A673 (cell line): ENCODE data around the gene ADAMTS10. TPM values are rescaled to one million over a fixed set of nuclear protein-coding genes. Genes with fewer than 3 reads are reported as not detected.
A peak's percentile ranks its signal among the peaks of the same experiment; 100 is the strongest.

Experiments
- BruUV-seq: library from RNA; stranded (reverse); fragments of 400-500 nt; replicated peaks from 2 replicates; lab custom pipeline; 2021; lab: Mats Ljungman, UMichigan
- CTCF ChIA-PET: fragments of 300-600 bp; sonication (Branson Sonifier 250); formaldehyde crosslinking; loops from one replicate; lab custom pipeline; 2022; ENCODE audit warnings: antibody characterized with exemption; lab: Charles Lee
- POLR2A ChIA-PET: fragments of 300-600 bp; sonication (Branson Sonifier 250); formaldehyde crosslinking; loops from one replicate; lab custom pipeline; 2022; ENCODE audit warnings: antibody characterized with exemption; ENCODE audit not compliant: low non-redundant PET; lab: Charles Lee
- DNase-seq: peaks from one replicate; pipeline ENCODE4 v3.0.0-alpha.2; 2015; ENCODE audit warnings: low spot score
- H3K27ac ChIP-seq: fragments of 200-600 bp; sonication (generic); 2 replicates; pipeline ENCODE4 v1.5.1; 2016; ENCODE audit warnings: mixed run types, low read depth, mild to moderate bottlenecking, mixed read lengths, antibody characterized with exemption, low read length; ENCODE audit not compliant: poor library complexity, severe bottlenecking
- H3K27me3 ChIP-seq: fragments of 200-600 bp; sonication (generic); replicated peaks from 2 replicates; pipeline ENCODE4 v1.6.1; 2017; ENCODE audit warnings: mixed run types, low read depth, mild to moderate bottlenecking, mixed read lengths, antibody characterized with exemption, low read length; ENCODE audit not compliant: insufficient read depth, poor library complexity
- H3K36me3 ChIP-seq: fragments of 200-600 bp; sonication (generic); 2 replicates; pipeline ENCODE4 v1.6.1; 2016; ENCODE audit warnings: mixed run types, mild to moderate bottlenecking, mixed read lengths, antibody characterized with exemption, low read length; ENCODE audit not compliant: insufficient read depth, poor library complexity, severe bottlenecking
- H3K4me1 ChIP-seq: fragments of 200-600 bp; sonication (generic); 2 replicates; pipeline ENCODE4 v1.6.1; 2017; ENCODE audit warnings: mixed run types, mild to moderate bottlenecking, mixed read lengths, antibody characterized with exemption, low read length; ENCODE audit not compliant: insufficient read depth, poor library complexity, severe bottlenecking
- H3K4me3 ChIP-seq: fragments of 200-600 bp; sonication (generic); 2 replicates; pipeline ENCODE4 v1.5.1; 2016; ENCODE audit warnings: low read depth, mixed run types, mild to moderate bottlenecking, mixed read lengths, low read length; ENCODE audit not compliant: poor library complexity, severe bottlenecking
- H3K9me3 ChIP-seq: fragments of 200-600 bp; sonication (generic); 2 replicates; pipeline ENCODE4 v1.6.1; 2016; ENCODE audit warnings: mixed run types, low read depth, mild to moderate bottlenecking, mixed read lengths, antibody characterized with exemption, low read length; ENCODE audit not compliant: poor library complexity, severe bottlenecking
- CTCF ChIP-seq: fragments of 300-800, 200-600 bp; sonication (generic); conservative IDR thresholded peaks from 2 replicates; pipeline ENCODE4 v1.5.1; 2017; ENCODE audit warnings: low read depth, mild to moderate bottlenecking, antibody characterized with exemption, low read length, moderate library complexity, mixed read lengths
- EZH2 ChIP-seq: fragments of 200-600 bp; sonication (generic); IDR thresholded peaks from 2 replicates; pipeline ENCODE4 v1.6.1; 2017; ENCODE audit warnings: borderline replicate concordance, low read depth, mild to moderate bottlenecking, mixed read lengths, antibody characterized with exemption, low read length; ENCODE audit not compliant: poor library complexity, severe bottlenecking
- intact Hi-C: fragments of 100-400 bp; cut with micrococcal nuclease; formaldehyde crosslinking; loops from one replicate; pipeline ENCODE4 v1.10.0; 2022; ENCODE audit not compliant: unreplicated experiment
- total RNA-seq: library from RNA; stranded (reverse); gene quantifications from 2 replicates; pipeline ENCODE4 v1.2.3, GENCODE V29; 2021

Gene ADAMTS10
- total RNA-seq, 1 experiment from 2014 or later, result 29.5 TPM

GRCh38 chr19:8615813-8616596, 5.5 kb upstream of the ADAMTS10 start:
- Histone ChIP-seq H3K27me3 (no peaks in the 10 kb centered on the region), H3K4me3 (no peak overlapping the region), H3K36me3 (no peaks in the 10 kb centered on the region), H3K4me1 (peaks cover 10% of the 10 kb centered on the region), H3K9me3 (no peaks in the 10 kb centered on the region), H3K27ac (no peak overlapping the region)
- ChIA-PET CTCF (interaction anchor here (0.5 to 1.1 kb wide), 7 partner anchors 26 to 885 kb away, joined by 3 to 12 read pairs (median 9); no protein-coding TSS in a partner anchor), POLR2A (no interaction called here)
- TF ChIP-seq CTCF (peak; percentile 97), EZH2 (no peak)
- no TSS peak for BruUV-seq
- DNase-seq, result peak; percentile 81
- intact Hi-C loops, result no loop called here

DNA sequence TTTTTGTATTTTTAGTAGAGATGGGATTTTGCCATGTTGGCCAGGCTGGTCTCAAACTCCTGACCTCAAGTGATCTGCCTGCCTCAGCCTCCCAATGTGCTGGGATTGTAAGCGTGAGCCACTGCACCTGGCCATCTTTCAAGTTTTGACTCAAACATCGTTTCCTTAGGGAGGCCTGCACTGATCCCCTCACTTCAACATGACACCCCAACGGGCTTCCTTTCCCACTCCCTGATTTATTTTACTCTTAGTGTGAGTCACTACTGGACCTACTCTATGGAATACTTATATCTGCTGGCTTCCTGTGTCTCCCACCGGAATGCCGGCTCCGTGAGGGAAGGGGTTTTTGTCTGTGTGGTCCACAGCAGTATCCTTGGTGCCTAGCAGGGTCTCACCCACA, 4.5 kb upstream of the ADAMTS10 start:
- no TSS peak for BruUV-seq
- H3K9me3 ChIP-seq, result no peaks in the 10 kb centered on the region
- CTCF ChIA-PET, result interaction anchor here (0.5 to 1.0 kb wide), 5 partner anchors 27 to 886 kb away, joined by 4 to 12 read pairs (median 10); no protein-coding TSS in a partner anchor
- H3K4me1 ChIP-seq, result peaks cover 10% of the 10 kb centered on the region
- H3K27me3 ChIP-seq, result no peaks in the 10 kb centered on the region
- no peaks in the 10 kb centered on the region for H3K36me3 ChIP-seq
- intact Hi-C loops, result no loop called here
- POLR2A ChIA-PET, result no interaction called here
- TF ChIP-seq EZH2 (no peak), CTCF (no peak)
- DNase-seq, result no peak
- no peak overlapping the region for H3K27ac ChIP-seq
- no peak overlapping the region for H3K4me3 ChIP-seq

- intact Hi-C loops, result no loop called here
- peaks cover 10% of the 10 kb centered on the region for H3K4me1 ChIP-seq
- no peak overlapping the region for H3K4me3 ChIP-seq
- no peak overlapping the region for H3K27ac ChIP-seq
- no TSS peak for BruUV-seq
- no peaks in the 10 kb centered on the region for H3K9me3 ChIP-seq
- H3K27me3 ChIP-seq, result no peaks in the 10 kb centered on the region
- TF ChIP-seq CTCF (no peak), EZH2 (no peak)
- DNase-seq, result no peak
- ChIA-PET POLR2A (no interaction called here), CTCF (interaction anchor here (0.9 kb wide), 1 partner anchor 27 kb away, joined by 3 read pairs; no protein-coding TSS in a partner anchor)
- H3K36me3 ChIP-seq, result no peaks in the 10 kb centered on the region
Observed at GRCh38 chr19:8614455-8614854, 3.9 kb upstream of the ADAMTS10 start.
